Panc1 (cell line): ENCODE results near the gene HTR2B. TPM values are rescaled to one million over a fixed set of nuclear protein-coding genes. Genes with fewer than 3 reads are reported as not detected.
"Not testable (repeated sequence)": the region's sequence is repeated elsewhere in the genome, so short reads cannot be mapped to it uniquely, and the experiment has no call there.

Source experiments
- ATAC-seq: fragments of 200-7000 bp; cut with Tn5 transposase; 2 replicates; pipeline ENCODE4 v1.9.1; 2020; ENCODE audit warnings: mild to moderate bottlenecking, moderate library complexity
- BruUV-seq: library from RNA; stranded (reverse); fragments of 400-500 nt; replicated peaks from 2 replicates; lab custom pipeline; 2021; lab: Mats Ljungman, UMichigan
- CTCF ChIA-PET: fragments of 300-600 bp; sonication (Branson Sonifier 250); formaldehyde crosslinking; loops from one replicate; lab custom pipeline; 2022; ENCODE audit warnings: antibody characterized with exemption; lab: Charles Lee
- POLR2A ChIA-PET: fragments of 300-600 bp; sonication (Branson Sonifier 250); formaldehyde crosslinking; loops from one replicate; lab custom pipeline; 2022; ENCODE audit warnings: antibody characterized with exemption; lab: Charles Lee
- DNase-seq: peaks from one replicate; pipeline ENCODE4 v3.0.0-alpha.2; 2010; ENCODE audit warnings: low read depth, low spot score
- H3K27ac ChIP-seq: 2 replicates; pipeline ENCODE4 v1.5.1; 2011; ENCODE audit warnings: mild to moderate bottlenecking, low read length, inconsistent platforms
- H3K27me3 ChIP-seq: fragments of 200-500 bp; sonication (Bioruptor generic); 2 replicates; pipeline ENCODE4 v1.6.0; 2014; ENCODE audit warnings: low read length, inconsistent platforms; ENCODE audit not compliant: control insufficient read depth, insufficient read depth
- H3K36me3 ChIP-seq: fragments of 200-500 bp; sonication (Bioruptor generic); 2 replicates; pipeline ENCODE4 v1.5.1; 2014; ENCODE audit warnings: inconsistent platforms, mild to moderate bottlenecking, low read length, moderate library complexity; ENCODE audit not compliant: control insufficient read depth, insufficient read depth
- H3K4me1 ChIP-seq: 2 replicates; pipeline ENCODE4 v1.5.1; 2011; ENCODE audit warnings: inconsistent platforms, mild to moderate bottlenecking, low read length, moderate library complexity; ENCODE audit not compliant: control insufficient read depth, insufficient read depth
- H3K4me3 ChIP-seq, 2 experiments: 2 replicates each; pipeline ENCODE4 v1.5.1; 2011 to 2012; ENCODE audit warnings: low read depth in 2 of 2, low read length in 2 of 2, mild to moderate bottlenecking in 2 of 2, inconsistent platforms in 1 of 2, moderate library complexity in 1 of 2
- H3K9me3 ChIP-seq: fragments of 200-500 bp; sonication (Bioruptor generic); 2 replicates; pipeline ENCODE4 v1.5.1; 2014; ENCODE audit warnings: low read depth, mild to moderate bottlenecking, inconsistent platforms, low read length, moderate library complexity; ENCODE audit not compliant: control insufficient read depth, insufficient read depth
- POLR2AphosphoS5 ChIP-seq: IDR thresholded peaks from 2 replicates; pipeline ENCODE4 v1.6.1; 2012; ENCODE audit warnings: mild to moderate bottlenecking, low read depth, low read length, moderate library complexity
- SIN3A ChIP-seq: IDR thresholded peaks from 2 replicates; pipeline ENCODE4 v1.6.1; 2012; ENCODE audit warnings: low read depth, mild to moderate bottlenecking, low read length, moderate library complexity, borderline replicate concordance; ENCODE audit not compliant: insufficient read depth
- TCF7L2 ChIP-seq: IDR thresholded peaks from 2 replicates; pipeline ENCODE4 v1.6.1; 2011; ENCODE audit warnings: mild to moderate bottlenecking, low read depth, low read length, inconsistent platforms
- in situ Hi-C: cut with HindIII; loops from 2 replicates; pipeline ENCODE4 v1.10.0; 2016; ENCODE audit warnings: low sequenced_read_pairs, low pct_unique_long_range_greater_than_20kb
- intact Hi-C: fragments of 100-400 bp; cut with micrococcal nuclease; formaldehyde crosslinking; loops from one replicate; pipeline ENCODE4 v1.10.0; 2022; ENCODE audit not compliant: unreplicated experiment
- total RNA-seq: library from RNA; stranded (reverse); gene quantifications from one replicate; pipeline ENCODE4 v1.2.1, GENCODE V29; 2021; ENCODE audit not compliant: unreplicated experiment
- TF ChIP-seq, protein P1 (sequence below), 2 experiments: IDR thresholded peaks; 2 replicates each; pipeline ENCODE4 v1.6.1; 2011 to 2012; ENCODE audit warnings: low read depth in 2 of 2, control low read depth in 1 of 2, low read length in 1 of 2, mild to moderate bottlenecking in 1 of 2, moderate library complexity in 1 of 2; ENCODE audit not compliant: insufficient read depth in 1 of 2
- TF ChIP-seq, protein P2 (sequence below): fragments of 450-650 bp; IDR thresholded peaks from 2 replicates; pipeline ENCODE4 v1.5.1; 2017; ENCODE audit warnings: mild to moderate bottlenecking

Gene HTR2B
- total RNA-seq, 1 experiment from 2014 or later: not detected

DNA sequence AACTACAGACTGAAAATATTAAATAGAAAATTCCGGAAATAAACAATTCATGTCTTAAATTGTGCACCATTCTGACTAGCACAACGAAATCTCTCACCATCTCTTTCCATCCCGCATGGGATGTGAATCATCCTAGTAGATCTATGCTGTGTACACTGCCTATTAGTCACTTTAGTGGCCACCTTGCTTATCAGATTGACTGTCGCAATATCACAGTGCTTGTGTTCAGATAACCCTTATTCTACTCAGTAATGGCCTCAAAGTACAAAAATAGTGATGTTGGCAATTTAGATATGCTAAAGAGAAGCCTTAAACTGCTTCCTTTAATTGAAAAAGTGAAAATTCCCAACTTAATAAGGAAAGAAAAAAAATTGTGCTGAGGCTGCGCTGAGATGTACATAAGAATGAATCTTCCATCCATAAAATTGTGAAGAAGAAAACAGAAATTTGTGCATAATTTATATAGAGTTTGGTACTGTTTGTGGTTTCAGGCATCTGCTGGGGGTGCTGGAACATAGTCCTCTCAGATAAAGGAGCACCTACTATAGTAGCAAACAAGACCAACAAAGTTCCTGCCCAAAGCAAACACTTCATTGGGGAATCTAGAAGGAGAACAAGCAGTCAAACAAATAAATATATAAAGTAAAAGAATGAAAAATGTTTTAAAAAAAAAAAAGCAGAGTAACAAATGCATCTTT is 56.2 kb downstream of the HTR2B start:
- H3K4me1 ChIP-seq: peaks cover 11% of the 10 kb centered on the region
- no peaks in the 10 kb centered on the region for H3K27me3 ChIP-seq
- H3K9me3 ChIP-seq: no peaks in the 10 kb centered on the region
- ATAC-seq (peak; percentile 97), DNase-seq (no peak)
- peak overlapping the region; percentile 42; the same call in 1 of the 2 replicates for H3K27ac ChIP-seq
- H3K4me3 ChIP-seq: no peak overlapping the region
- intact Hi-C loops (no loop called here), in situ Hi-C loops (no loop called here)
- CTCF ChIA-PET: no interaction called here
- TF ChIP-seq, protein P1, sequence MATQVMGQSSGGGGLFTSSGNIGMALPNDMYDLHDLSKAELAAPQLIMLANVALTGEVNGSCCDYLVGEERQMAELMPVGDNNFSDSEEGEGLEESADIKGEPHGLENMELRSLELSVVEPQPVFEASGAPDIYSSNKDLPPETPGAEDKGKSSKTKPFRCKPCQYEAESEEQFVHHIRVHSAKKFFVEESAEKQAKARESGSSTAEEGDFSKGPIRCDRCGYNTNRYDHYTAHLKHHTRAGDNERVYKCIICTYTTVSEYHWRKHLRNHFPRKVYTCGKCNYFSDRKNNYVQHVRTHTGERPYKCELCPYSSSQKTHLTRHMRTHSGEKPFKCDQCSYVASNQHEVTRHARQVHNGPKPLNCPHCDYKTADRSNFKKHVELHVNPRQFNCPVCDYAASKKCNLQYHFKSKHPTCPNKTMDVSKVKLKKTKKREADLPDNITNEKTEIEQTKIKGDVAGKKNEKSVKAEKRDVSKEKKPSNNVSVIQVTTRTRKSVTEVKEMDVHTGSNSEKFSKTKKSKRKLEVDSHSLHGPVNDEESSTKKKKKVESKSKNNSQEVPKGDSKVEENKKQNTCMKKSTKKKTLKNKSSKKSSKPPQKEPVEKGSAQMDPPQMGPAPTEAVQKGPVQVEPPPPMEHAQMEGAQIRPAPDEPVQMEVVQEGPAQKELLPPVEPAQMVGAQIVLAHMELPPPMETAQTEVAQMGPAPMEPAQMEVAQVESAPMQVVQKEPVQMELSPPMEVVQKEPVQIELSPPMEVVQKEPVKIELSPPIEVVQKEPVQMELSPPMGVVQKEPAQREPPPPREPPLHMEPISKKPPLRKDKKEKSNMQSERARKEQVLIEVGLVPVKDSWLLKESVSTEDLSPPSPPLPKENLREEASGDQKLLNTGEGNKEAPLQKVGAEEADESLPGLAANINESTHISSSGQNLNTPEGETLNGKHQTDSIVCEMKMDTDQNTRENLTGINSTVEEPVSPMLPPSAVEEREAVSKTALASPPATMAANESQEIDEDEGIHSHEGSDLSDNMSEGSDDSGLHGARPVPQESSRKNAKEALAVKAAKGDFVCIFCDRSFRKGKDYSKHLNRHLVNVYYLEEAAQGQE (IDR thresholded peaks at IDR 0.05; ENCODE audit: insufficient read depth in 1 of 2, low read depth in 2 of 2, low read length in 1 of 2): no peak
- TF ChIP-seq SIN3A: no peak
- TF ChIP-seq POLR2AphosphoS5: no peak
- TF ChIP-seq, protein P2, sequence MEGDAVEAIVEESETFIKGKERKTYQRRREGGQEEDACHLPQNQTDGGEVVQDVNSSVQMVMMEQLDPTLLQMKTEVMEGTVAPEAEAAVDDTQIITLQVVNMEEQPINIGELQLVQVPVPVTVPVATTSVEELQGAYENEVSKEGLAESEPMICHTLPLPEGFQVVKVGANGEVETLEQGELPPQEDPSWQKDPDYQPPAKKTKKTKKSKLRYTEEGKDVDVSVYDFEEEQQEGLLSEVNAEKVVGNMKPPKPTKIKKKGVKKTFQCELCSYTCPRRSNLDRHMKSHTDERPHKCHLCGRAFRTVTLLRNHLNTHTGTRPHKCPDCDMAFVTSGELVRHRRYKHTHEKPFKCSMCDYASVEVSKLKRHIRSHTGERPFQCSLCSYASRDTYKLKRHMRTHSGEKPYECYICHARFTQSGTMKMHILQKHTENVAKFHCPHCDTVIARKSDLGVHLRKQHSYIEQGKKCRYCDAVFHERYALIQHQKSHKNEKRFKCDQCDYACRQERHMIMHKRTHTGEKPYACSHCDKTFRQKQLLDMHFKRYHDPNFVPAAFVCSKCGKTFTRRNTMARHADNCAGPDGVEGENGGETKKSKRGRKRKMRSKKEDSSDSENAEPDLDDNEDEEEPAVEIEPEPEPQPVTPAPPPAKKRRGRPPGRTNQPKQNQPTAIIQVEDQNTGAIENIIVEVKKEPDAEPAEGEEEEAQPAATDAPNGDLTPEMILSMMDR: no peak
- TF ChIP-seq TCF7L2: no peak
- peaks cover 68% of the 10 kb centered on the region for H3K36me3 ChIP-seq
- BruUV-seq: no TSS peak
- POLR2A ChIA-PET: no interaction called here

GRCh38 chr2:231067531-231067930 is 57.3 kb downstream of the HTR2B start:
- H3K9me3 ChIP-seq, CTCF ChIA-PET, BruUV-seq, in situ Hi-C loops, ATAC-seq, DNase-seq, H3K27ac ChIP-seq, H3K27me3 ChIP-seq, intact Hi-C loops, H3K4me3 ChIP-seq: not testable (repeated sequence)
- Histone ChIP-seq H3K4me1 (peaks cover 11% of the 10 kb centered on the region), H3K36me3 (peaks cover 72% of the 10 kb centered on the region)
- POLR2A ChIA-PET: interaction anchor here (0.7 to 0.9 kb wide), 2 partner anchors 9 to 126 kb away, joined by 3 to 8 read pairs; no protein-coding TSS in a partner anchor

- no peaks in the 10 kb centered on the region for H3K27me3 ChIP-seq
- H3K4me3 ChIP-seq: no peak overlapping the region
- in situ Hi-C loops (no loop called here), intact Hi-C loops (no loop called here)
- H3K27ac ChIP-seq: no peak overlapping the region
- H3K9me3 ChIP-seq: no peaks in the 10 kb centered on the region
- DNase-seq (no peak), ATAC-seq (no peak)
- POLR2A ChIA-PET: no interaction called here
- no TSS peak for BruUV-seq
- peaks cover 67% of the 10 kb centered on the region for H3K36me3 ChIP-seq
- H3K4me1 ChIP-seq: peaks cover 14% of the 10 kb centered on the region
- TF ChIP-seq POLR2AphosphoS5 (no peak), SIN3A (no peak), TCF7L2 (no peak)
- TF ChIP-seq, protein P1 (IDR thresholded peaks at IDR 0.05; ENCODE audit: insufficient read depth in 1 of 2, low read depth in 2 of 2, low read length in 1 of 2): no peak
- TF ChIP-seq, protein P2: no peak
- CTCF ChIA-PET: no interaction called here
Measured at GRCh38 chr2:231065966-231066365, 58.9 kb downstream of the HTR2B start.
